Daoy (cell line): ENCODE results near the gene SMIM10. TPM values are rescaled to one million over a fixed set of nuclear protein-coding genes. Genes with fewer than 3 reads are reported as not detected.
"Not testable (repeated sequence)": the region's sequence is repeated elsewhere in the genome, so short reads cannot be mapped to it uniquely, and the experiment has no call there.

Experiments used
- DNase-seq: peaks from one replicate; pipeline ENCODE4 v3.0.0-alpha.2; 2015; ENCODE audit warnings: low read depth
- total RNA-seq: library from RNA; depleted of rRNA; stranded (reverse); fragments of >200 nt; shearing (Covaris generic); gene quantifications from 2 replicates; pipeline ENCODE4 v1.2.3, GENCODE V29; 2014; rRNA removed

SMIM10 gene
- total RNA-seq, 1 experiment from 2014 or later: 2.7 TPM

GRCh38 chrX:135010921-135011320 is 20.1 kb downstream of the SMIM10 start:
- no peak for DNase-seq

GRCh38 chrX:135015523-135016245 is 24.9 kb downstream of the SMIM10 start:
- DNase-seq: no peak

- DNase-seq: not testable (repeated sequence)
These were observed 29.1 kb downstream of the SMIM10 start for GRCh38 chrX:135019890-135020289.

GRCh38 chrX:135023791-135024190 is 33.0 kb downstream of the SMIM10 start:
- not testable (repeated sequence) for DNase-seq

GRCh38 chrX:135024526-135024925 is 33.7 kb downstream of the SMIM10 start:
- DNase-seq: no peak

- not testable (repeated sequence) for DNase-seq
These were observed 39.6 kb downstream of the SMIM10 start for GRCh38 chrX:135030207-135030963.

GRCh38 chrX:135041149-135042123 is 50.6 kb downstream of the SMIM10 start:
- DNase-seq: not testable (repeated sequence)

Other genes starting within 250 kb of the SMIM10 start
- gene PABIR2, start 193.8 kb upstream of the SMIM10 start, total RNA-seq: 4.6 and 4.7 TPM in 2 replicates
- gene MOSPD1, start 75.7 kb upstream of the SMIM10 start, total RNA-seq: 25.5 and 41.9 TPM in 2 replicates
- 2.6 and 3.6 TPM in 2 replicates for gene RTL8B, start 31.6 kb downstream of the SMIM10 start, total RNA-seq
- 11.5 and 17.0 TPM in 2 replicates for gene RTL8C, start 41.4 kb downstream of the SMIM10 start, total RNA-seq
- gene RTL8A, start 61.1 kb downstream of the SMIM10 start, total RNA-seq: 1.2 and 9.8 TPM in 2 replicates
- 0.29 TPM in 1 of 2 replicates, not detected in the other for gene SMIM10L2B, start 107.7 kb downstream of the SMIM10 start, total RNA-seq
- gene ETDB, start 129.5 kb downstream of the SMIM10 start, total RNA-seq: not detected in 2 replicates
- gene CT55, start 180.4 kb downstream of the SMIM10 start, total RNA-seq: 0.34 TPM in 1 of 2 replicates, not detected in the other